SKM-1 treated with dmso at 0.1 percent for 144 hours (cell line): ENCODE results near the gene SH2D3A.
"Not testable (repeated sequence)": the region's sequence is repeated elsewhere in the genome, so short reads cannot be mapped to it uniquely, and the experiment has no call there.

Experiments used
- DNase-seq: peaks from one replicate; lab custom pipeline; 2025; ENCODE audit not compliant: unreplicated experiment; lab: John Stamatoyannopoulos, UW

Gene SH2D3A

DNA sequence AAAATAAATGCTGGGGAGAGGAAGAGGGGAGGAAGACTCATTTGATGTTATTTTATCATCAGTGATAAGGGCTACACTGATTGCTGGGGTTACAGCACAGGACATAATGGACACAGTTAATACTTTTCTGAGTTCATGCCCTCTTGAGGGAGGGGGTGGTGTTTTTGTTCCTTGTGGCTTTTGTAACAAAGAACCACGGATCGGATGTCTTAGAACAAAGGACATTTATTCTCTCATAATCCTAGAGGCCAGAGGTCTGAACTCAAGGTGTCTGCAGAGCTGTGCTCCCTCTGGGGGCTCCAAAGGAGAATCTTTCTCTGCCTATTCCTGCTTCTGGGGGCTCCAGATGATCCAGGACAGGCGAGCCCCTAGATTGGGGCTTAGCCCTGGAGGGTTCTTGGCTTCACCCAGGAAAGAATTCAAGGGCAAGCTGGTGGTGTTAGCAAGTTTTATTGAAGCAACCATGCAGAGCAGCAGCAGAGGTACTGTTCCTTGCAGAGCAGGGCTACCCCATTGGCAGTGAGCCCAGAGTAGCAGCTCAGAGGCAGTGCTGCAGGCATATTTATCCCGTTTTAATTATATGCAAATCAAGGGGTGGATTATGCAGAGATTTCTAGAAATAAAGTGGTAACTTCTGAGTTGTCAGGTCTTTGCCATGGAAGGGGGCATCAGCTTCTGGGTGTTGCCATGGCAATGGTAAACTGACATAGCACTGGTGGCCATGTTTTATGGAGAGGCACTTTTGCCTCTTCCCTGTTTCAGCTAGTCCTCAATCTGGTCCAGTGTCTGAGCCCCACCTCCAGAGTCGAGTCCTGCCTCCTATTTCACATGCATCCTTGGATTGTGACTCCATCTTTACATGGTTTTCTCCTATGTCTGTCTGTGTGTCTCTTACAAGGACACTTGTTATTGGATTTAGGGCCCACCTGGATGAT lies 23.2 kb upstream of the SH2D3A start:
- DNase-seq, result no peak

DNA sequence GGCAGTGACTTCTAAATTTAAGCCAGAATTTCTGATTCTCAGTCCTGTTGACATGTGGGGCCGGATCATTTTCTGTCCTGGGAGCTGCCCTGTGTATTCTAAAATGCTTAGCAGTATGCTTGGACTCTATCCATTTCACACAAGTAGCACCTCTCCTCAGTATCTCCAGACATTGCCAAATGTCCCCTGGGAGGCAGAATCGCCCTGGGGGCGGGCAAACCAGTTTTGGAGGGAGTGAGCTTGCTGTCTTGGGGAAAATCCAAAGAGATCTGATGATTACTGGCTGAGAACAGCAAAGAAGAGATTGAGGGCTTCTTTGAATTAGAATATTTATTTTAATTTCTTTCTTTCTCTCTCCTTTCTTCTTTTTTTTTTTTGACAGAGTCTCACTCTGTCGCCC lies 21.7 kb upstream of the SH2D3A start:
- no peak for DNase-seq

DNA sequence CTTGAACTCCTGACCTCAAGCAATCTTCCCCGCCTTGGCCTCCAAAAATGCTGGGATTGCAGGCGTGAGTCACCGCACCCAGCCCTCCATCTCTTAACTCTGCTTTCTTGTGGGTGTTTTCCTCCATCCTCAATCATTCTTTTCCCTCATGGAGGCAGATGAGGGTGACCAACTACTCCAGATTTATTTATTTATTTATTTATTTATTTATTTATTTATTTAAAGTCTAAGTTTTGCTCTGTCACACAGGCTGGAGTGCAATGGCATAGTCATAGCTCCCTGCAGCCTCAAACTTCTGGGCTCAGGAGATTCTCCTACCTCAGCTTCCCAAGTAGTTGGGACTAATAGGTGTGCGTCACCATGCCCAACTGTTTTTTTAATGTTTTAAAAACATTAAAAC lies 20.2 kb upstream of the SH2D3A start:
- DNase-seq, result no peak

DNA sequence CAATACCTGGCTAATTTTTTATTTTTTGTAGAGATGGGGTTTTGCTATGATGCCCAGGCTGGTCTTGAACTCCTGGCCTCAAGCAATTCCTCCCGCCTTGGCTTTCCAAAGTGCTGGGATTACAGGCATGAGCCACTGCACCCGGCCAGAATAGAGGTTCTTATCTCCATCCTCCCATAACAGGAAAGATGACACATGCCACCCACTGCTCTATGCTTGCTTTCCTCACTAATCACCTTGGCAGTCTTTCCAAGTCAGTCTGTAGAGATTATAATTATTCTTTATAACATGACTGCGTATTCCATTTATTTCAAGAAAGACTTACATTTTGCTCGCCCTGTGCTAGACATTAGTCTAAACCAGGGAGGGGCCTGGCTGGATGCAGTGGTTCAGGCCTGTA lies 12.0 kb upstream of the SH2D3A start:
- DNase-seq, result no peak

DNA sequence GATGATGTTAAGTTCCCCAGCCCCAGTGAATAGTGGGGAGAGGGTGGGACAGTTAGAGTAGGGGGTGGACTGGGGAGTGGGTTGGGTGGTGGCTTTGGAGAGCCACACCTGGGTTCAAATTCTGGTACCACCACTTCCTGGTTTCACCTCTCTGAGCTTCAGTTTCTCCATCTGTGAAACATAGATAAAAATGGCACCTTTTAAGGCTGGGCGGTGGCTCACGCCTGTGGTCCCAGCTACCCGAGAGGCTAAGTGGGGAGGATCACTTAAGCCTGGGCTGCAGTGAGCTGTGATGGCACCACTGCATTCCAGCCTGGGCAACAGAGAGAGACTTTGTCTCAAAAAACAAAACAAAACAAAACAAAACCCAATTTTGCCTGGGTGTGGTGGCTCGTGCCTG lies 11.2 kb upstream of the SH2D3A start:
- no peak for DNase-seq

DNA sequence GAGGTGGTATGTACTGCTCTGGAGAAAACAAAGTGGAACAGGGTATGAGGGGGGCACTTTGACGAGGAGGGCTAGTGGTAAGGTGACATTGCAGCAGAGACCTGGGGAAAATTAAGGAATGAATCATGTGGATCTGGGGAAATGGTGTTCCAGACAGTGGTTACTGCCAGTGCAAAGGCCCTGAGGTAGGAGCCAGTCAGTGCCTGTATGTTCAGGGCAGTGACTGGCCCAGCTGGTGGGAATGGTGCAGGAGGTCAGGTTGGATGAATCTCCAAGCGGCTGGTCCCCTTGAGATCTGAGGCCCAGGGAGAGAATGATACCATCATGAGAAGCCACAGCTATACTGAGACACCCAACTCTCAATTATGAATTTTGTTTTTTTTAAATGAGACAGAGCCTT lies 10.2 kb upstream of the SH2D3A start:
- no peak for DNase-seq

DNA sequence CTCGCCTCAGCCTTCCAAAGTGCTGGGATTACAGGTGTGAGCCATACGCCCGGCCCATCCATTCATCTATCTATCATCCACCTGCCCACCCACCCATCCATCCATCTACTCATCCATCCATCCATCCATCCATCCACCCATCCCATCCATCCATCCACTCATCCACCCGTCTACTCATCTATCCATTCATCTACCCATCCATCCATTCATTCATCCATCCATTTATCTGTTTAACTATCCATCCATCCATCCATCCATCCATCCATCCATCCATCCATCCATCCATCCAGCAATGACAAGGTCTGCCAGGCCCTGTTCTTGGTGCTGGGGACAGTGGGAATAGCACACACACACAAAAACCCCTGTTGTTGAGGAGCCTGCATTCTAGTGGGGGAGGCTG lies 9.8 kb upstream of the SH2D3A start:
- no peak for DNase-seq

DNA sequence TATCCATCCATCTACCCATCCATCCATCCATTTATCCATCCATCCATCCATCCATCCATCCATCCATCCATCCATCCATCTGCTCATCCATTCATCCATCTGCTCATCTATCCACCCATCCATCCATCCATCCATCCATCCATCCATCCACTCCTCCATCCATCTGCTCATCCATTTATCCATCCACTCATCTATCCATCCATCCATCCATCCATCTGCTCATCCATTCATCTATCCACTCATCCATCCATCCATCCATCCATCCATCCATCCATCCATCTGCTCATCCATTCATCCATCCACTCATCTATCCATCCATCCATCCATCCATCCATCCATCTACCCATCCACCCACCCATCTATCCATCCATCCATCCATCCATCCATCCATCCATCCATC lies 8.8 kb upstream of the SH2D3A start:
- not testable (repeated sequence) for DNase-seq

DNA sequence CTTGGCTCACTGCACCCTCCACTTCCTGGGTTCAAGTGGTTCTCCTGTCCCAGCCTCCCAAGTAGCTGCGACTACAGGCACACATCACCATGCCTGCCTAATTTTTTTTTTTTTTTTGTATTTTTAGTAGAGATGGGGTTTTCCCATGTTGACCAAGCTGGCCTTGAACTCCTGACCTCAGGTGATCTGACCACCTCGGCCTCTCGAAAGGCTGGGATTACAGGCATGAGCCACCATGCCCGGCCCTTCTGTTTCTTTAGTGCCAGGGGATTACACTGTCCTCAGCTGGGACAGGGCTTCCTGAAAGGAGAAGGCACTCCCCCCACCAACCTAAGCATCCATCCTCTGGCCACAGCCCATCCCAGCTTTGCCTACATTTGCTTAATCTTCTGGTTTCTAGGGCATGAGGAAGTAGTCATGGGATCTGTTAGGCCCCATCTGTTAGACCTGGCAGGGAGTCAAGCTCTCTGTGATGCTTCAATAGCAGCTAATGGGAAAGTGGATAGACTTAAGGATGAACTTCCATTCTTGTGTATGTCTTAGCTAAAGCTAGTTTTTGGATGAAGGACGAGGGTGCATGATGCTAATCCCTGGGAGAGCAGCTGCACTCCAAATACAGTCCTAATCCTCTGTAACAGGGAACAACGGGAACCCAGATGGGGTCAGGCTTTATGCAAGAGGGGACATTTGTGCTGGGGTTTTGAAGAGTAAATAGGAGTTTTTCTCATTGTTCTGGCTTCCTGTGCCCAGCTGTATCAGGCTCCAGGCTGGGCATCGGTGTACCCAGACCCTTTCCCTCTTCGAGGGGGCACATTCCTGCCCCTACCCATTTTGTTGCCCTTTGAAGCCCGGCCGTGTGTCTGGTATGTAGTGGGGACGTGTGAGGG lies 7.8 kb upstream of the SH2D3A start:
- DNase-seq, result peak; percentile 67

DNA sequence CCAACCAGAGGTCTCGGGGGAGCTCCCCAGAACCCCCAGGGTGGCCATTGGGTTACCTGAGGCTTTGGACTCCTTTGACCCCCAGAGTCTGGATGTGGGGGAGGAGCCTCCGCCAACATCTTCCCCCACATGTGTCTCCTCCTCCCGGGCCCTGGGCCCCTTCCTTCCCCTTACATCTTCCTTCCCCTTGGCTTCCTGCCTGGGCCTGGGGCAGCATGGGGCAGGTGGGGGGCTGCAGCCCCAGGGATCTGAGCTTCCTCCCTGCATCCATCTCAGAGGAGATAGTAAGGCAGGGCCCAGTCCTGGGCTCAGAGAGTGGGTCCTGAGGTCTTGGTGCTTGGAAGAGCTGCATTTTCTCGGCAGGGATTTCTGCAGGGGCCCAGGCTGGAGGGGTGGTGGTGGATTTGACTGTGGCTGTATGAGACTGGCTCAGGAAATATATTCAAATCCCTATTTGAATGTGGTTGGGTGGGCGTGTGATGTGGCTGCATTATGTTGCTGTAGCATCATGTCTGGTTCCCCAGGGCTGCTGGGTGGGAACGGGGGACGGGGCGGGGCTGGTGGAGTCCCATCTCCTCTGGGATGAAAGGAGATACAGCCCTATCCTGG lies 6.2 kb upstream of the SH2D3A start:
- peak; percentile 83 for DNase-seq

DNA sequence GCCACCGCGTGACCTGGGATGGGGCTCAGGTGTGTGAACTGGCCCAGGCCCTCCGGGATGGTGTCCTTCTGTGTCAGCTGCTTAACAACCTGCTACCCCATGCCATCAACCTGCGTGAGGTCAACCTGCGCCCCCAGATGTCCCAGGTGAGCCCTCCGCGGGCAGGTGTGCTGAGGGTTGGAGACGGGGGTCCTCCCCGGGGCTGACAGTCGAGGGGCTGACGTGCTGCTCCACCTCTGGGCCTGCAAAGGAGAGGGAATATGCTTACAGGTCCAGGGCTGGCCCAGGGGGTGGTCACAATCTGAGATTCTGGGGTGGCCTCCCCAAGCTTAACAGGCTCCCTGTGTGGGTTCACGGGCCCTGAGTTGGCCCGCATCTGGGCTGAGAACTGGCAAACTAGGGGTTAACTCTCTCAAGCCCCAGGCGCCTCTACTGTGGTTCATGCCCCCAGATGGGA lies 5.7 kb upstream of the SH2D3A start:
- DNase-seq, result no peak

DNA sequence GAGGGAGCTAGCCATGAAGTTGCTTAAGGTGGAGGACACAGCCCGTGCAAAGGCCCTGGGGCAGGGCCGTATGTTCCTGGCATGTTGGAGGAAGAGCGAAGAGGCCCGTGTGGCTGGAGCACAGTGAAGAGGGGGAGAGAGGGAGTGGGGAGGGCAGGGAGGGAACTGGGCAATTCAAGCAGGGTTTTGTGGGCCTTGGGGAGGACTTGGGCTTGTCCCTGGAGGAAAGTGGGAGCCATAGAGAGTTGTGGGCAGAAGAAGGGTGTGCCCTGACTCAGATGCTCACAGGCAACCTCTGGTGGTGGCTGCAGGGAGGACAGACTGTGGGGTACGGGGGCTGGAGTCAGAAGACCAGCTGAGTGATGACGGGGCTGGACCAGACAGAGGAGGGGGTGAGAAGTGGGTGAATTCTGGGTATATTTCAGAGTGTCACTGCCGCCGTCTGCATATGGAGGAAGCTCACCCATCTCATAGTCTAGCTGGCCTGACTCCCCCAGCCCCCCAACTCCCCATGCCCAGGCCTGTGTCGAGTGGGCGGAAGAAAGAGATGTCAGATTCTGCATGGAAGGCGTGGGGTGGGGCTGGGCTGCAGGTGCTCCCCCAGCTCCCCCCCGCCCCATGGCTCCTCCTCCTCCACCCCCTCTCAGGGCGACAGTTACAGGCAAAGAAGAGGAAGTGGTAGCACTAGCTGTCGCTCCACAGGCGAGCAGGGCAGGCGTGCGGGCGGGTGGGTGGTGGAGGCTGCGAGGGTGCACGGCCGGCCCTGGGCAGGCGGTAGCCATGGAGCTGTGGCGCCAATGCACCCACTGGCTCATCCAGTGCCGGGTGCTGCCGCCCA lies 5.0 kb upstream of the SH2D3A start, which contains the start of gene VAV1:
VAV1 (plus strand) TSS at position 681 of the 838 bp plus-strand sequence; CDS start at position 781, 100 bp downstream.
- DNase-seq, result peak; percentile 89

DNA sequence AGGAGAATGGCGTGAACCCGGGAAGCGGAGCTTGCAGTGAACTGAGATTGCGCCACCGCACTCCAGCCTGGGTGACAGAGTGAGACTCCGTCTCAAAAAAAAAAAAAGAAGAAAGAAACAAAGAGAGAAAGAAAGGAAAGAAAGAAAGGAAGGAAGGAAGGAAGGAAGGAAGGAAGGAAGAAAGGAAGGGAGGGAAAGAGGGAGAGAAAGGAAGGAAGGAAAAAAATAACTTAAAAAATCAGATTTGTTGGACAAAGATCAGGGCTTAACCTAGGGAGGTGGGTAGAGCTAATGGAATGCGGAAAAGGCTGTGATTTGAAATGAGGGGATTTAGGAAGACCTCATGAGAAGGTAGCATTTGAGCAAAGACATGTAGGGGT lies 4.4 kb upstream of the SH2D3A start:
- not testable (repeated sequence) for DNase-seq

DNA sequence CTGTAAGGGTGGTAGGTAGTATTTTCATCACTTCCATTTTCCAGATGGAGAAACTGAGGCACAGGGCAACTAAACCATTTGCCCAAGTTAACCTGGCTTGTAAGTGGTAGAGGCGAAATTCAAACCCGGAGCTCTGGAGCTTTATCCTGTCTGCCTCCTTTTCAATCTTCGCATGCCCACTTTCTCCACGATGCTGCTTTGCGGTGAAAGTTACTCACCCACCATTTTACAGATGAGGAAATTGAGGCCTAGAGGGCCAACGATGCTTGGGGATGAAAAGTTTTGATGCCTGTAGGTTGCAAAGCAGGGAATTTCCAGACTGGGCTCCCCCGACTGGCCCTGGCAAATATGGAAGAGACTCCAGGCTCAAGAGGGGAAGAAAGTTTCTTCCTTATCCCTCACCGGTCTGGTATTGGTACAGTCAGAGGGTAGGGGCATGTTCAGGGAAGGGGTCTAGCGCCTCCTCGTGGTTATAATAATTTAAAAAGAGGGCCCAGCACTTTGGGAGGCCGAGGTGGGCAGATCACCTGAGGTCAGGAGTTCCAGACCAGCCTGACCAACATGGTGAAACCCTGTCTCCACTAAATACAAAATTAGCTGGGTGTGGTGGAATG lies 1.9 kb upstream of the SH2D3A start:
- peak; percentile 67 for DNase-seq

DNA sequence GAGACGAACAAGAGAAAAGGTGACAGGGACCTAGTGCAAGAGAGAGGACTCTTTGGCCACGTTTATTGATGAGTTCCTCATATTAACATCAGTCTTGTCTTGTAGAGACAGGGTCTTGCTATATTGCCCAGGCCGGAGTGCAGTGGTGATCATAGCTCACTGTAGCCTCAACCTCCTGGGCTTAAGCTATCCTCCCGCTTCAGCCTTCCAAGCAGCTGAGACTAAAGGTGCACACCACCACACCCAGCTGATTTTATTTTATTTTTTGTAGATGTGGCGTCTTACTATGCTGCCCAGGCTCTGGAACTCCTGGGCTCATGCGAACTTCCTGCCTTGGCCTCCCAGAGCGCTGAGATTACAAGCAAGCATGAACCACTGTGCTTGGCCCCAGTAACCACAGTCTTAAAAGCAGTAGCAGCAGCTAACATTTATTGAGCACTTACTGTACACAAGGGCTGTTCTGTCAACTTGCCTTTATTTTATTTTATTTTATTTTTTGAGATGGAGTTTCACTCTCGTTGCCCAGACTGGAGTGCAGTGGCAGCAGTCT lies 1.1 kb upstream of the SH2D3A start:
- no peak for DNase-seq

DNA sequence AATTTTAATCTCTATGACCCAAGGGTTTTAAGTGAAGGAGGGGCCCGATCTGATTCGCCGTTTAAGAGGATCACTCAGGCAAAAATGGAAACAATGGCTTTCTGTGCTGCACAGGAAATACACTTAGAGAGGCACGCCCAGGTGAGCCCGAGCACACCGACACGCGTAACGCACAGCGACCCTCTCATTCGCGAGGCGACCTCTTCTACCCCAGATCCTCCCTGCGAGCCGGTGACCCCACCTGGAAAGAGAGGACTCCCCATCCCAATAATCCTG lies 216 bp downstream of the SH2D3A start:
- no peak for DNase-seq

DNA sequence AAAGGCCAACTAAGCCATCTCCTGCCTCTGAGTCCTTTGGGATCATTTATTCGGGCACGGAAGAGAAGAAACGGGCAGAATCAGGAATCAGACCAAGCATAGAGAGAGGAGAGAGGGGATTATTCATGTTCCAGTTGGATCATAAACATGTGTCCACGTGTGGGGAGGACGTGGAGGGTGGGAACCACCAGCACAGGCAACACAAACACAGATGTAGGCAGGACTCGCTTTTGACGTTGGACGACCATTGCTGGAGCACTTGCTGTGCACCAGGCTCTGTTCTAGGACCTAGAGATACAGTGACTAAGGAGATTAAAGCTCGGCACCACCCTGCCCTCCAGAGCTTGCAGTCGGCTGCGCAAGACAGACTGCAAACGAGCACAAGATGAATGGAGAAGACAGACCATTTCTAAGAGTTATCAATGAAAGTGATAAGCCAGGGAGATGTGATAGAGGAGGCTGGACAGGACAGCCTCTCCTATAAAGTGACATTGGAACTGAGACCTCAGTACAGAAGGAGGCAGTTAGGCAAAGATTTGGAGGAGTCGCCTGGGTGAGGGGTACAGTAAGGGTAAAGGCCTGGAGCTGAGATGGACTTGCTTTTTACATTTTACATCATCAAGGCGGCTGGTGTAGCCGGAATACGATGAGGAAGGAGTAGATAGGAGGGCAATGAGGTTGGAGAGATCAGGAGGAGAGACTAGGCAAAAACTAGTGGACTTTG lies 716 bp downstream of the SH2D3A start:
- DNase-seq, result no peak

DNA sequence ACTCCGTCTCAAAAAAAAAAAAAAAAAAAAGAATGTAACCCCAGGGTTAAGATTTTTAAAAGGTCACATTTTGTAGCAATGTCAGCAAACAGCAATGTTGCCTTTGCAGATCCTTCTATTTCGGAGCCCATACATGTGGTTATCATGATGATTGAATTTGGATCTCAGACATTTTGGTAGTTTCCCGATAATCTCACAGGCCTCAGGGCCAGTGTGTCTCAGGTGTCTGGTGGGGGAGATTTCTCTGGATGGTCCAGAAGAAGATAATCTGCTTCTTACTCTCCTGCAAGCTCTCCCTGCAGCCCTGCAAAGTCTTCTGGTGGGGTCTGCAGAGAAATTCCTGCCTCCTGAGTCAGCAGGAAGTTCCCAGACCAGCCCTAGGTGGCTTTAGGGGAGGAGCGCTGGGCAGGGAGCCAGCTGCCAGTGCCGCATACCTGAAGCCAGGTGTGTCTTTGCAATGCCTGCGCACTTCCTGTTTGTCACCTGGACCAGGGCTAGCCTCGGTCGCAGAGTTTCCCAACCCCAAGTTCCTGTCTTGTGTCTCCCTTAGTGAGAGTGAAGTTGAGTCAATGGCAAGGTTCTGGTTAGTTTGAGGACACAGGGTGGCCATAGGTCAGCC lies 1.4 kb downstream of the SH2D3A start:
- no peak for DNase-seq

DNA sequence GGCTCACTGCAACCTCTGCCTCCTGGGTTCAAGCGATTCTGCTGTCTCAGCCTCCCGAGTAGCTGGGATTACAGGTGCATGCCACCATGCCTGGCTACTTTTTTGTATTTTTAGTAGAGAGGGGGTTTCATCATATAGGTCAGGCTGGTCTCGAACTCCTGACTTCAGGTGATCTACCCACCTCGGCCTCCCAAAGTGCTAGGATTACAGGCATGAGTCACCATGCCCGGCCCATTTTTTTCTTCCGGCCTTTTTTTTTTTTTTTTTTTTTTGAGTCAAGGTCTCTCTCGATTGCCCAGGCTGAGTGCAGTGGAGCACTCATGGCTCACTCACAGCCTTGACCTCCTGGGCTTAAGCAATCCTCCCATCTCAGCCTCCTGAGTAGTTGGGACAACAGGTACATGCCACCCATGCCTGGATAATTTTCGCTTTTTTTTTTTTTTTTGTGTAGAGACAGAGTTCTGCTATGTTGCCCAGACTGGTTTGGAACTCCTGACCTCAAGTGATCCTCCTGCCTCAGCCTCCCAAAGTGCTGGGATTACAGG lies 4.9 kb downstream of the SH2D3A start:
- not testable (repeated sequence) for DNase-seq
